GM18951 (cell line): ENCODE data around the gene EIF3L.

Source experiments
- POLR2A ChIP-seq: IDR thresholded peaks from 4 replicates; pipeline ENCODE4 v1.6.1; 2011; ENCODE audit warnings: mild to moderate bottlenecking; ENCODE audit not compliant: insufficient read length, insufficient read depth; ENCODE audit errors: extremely low read depth
- in situ Hi-C: fragments of 300-500 bp; cut with MboI; formaldehyde crosslinking; loops from one replicate; pipeline ENCODE4 v1.12.0; 2022; ENCODE audit warnings: low sequenced_read_pairs, mixed read lengths, inconsistent platforms; ENCODE audit not compliant: unreplicated experiment

EIF3L gene

DNA sequence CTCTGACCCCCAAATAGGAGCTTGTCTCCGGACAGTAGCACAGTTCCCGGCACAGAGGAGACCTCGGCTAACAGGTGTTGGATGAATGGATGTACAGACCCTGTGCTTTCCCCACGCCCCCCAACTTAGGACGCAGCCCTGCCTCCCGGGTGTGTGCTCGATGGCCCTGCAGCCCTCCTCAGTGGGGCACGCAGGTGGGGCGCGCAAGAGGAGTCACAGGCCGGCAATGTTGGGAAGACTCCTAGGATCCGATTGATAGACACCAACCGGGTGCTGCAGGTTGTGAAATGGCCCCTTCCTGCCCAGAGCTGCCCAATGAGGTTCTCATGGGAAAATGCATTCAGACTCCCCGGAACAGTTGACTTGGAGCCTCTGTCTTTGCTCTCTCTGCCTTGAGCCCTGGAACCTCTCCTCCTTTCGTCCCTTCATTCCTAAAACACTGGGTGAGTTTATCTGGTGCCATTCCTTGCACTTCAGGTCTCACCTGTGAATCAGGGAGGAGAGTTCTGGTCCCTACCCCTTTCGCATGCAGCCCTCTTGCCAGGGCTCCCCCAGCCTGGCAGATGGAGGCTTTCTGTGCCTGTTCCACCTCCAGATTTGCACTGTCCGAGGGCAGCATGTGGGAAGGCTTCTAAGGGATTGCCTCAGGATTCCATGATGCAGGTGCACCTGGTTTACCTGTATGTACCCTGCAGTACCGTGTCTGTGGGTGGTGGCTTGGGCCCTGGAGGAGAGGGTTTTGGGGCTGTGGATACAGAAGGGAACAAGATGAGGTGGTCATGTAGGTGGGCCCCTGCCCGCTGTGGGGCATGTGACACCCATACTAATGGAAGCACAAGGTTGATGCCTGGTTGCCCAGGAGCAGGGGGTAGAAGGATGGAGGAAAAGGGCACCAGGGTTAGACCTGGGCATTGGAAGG, 58.1 kb downstream of the EIF3L start:
- no peak for TF ChIP-seq POLR2A
- in situ Hi-C loops: no loop called here

- in situ Hi-C loops: no loop called here
- TF ChIP-seq POLR2A: no peak
These were observed 60.5 kb downstream of the EIF3L start for GRCh38 chr22:37909766-37910165.

DNA sequence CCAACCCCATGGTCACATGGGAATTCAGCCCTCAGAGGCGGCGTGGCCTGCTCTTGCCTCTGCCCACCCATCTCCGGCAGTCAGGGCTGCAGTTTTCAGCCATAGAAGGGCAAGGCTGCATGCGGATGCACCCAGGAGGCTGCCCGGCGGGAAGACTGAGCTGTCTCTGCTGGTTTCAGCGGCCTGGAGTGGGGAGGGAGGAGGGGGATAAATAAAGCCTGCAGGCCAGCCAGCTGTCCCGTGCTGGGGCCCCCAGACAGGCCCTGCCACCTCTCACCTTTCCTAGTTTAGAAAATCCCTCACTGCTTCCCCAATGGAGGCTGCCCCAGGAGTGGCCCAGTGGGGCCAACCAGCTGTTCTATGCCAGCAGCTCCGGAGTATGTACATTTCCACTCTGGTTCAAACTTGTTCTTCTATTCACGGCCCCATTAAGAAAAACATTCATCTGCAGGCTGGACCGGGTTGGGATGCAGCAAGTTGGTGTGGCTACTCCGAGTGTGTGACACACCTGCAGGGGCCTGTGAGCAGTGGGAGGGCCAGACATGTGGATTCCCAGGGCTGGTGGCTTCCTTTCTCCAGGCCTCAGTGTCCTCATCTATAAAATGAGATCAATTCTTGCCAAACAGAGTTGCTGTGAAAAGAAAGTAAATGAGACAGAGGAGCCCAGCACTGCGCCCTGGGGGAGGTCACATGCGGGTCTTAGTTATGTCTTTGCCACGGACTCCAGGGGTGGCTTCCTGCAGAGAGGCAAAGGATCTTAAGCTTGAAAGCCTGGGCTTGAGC, 61.9 kb downstream of the EIF3L start:
- no peak for TF ChIP-seq POLR2A
- in situ Hi-C loops: no loop called here

DNA sequence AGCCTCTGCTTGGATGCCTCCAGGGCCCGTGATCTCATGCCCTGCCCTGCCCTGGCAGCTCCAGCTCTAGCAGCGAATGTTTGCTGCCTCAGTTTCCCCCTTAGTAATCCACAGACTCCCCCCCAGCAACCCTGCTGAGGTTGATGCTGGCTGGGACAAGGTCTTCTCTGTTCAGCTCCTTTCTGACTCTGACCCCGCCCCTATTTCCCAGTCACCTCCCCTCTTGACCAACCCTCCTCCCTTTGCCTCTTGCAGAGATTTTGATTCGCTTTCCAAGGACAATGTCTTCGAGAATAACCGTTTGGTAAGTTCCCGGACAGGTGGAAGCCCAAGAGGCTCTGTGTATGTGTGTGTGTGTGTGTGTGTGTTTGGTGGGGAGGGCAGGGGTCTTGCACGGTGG, 62.5 kb downstream of the EIF3L start:
- TF ChIP-seq POLR2A: no peak
- in situ Hi-C loops: no loop called here

DNA sequence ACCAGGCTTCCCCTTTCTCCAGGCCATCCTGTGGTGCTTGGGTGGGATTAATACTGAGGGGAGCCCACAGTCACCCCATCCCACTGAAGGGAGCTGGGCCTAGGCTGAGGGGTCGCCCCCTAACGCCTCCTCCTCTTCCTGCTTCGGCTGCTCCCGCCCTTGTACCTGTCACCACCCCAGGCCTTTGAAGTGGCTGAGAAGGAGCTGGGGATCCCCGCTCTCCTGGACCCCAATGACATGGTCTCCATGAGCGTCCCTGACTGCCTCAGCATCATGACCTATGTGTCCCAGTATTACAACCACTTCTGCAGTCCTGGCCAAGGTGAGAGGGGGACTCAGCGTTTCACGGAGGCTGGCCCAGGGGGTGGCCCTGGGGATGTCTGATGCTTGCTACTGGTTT, 63.0 kb downstream of the EIF3L start:
- no peak for TF ChIP-seq POLR2A
- in situ Hi-C loops: no loop called here

DNA sequence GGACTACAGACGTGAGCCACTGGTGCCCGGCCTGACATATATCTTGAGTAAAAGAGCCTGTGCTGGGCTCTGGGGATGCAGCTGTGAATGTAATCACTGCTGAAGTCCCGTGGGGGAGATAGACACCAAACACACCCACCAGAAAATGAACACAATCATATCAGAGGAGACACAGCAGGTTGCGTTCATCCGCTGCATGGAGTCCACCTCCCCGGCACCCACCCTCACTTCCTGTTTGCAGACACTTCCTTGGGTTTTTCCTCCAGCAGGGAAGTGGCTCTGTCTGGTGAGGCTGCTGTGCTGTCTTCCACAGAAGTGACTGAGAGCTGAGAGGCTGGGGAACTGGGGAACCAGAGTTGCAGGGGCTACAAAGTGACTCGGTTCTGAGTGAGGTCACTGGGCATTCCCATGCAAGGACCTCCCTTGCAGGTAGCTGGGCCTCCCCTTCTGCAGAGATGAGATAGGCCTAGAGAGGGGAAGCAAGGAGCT, 64.1 kb downstream of the EIF3L start:
- in situ Hi-C loops: no loop called here
- no peak for TF ChIP-seq POLR2A

- in situ Hi-C loops: no loop called here
- TF ChIP-seq POLR2A: no peak
These were observed 67.1 kb downstream of the EIF3L start for GRCh38 chr22:37916311-37916710.

DNA sequence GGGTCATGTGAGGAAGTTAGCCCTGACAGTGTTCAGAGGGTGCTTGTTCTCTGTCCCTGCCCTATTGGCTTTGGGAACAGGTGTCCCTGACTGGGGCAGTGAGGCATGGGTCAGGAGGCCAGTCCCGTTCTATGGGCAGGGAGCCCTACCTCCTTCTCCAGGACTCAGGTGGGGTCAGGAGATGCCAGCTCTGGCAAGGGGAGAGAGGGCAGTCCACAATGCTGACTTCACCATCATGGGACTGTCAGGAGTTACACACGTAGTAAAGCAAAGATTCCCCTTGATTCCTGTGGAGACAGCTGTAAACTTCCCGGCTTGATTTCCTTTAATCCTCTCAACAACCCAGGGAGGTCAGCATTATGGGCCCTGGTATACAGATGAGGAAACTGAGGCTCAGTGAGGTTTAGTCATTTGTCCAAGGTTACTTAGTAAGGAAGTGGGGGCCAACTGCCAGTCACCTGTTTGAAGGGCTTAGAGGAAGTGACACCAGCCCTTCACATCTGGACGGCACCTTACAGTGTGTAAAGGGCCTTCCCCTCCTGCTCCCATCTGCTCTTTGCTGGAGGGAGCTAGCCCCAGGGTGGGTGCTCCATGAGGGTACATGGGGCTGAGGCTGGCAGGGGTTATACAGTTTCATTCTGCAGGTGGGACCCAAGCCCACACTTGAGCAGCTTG, 68.8 kb downstream of the EIF3L start:
- in situ Hi-C loops: no loop called here
- TF ChIP-seq POLR2A: no peak

- TF ChIP-seq POLR2A: no peak
- in situ Hi-C loops: no loop called here
These were observed 69.5 kb downstream of the EIF3L start for GRCh38 chr22:37918580-37919270.

GRCh38 chr22:37920126-37920525, 70.9 kb downstream of the EIF3L start:
- in situ Hi-C loops: no loop called here
- TF ChIP-seq POLR2A: no peak

- in situ Hi-C loops: no loop called here
- no peak for TF ChIP-seq POLR2A
These were observed 73.0 kb downstream of the EIF3L start for GRCh38 chr22:37922191-37922590.

- in situ Hi-C loops: no loop called here
- TF ChIP-seq POLR2A: no peak
These were observed 74.7 kb downstream of the EIF3L start for GRCh38 chr22:37923927-37924326.
